ENCODE data around the gene CRTC3. TPM values are rescaled to one million over a fixed set of nuclear protein-coding genes. Genes with fewer than 3 reads are reported as not detected.
A peak's percentile ranks its signal among the peaks of the same experiment; 100 is the strongest.
"Not testable (repeated sequence)": the region's sequence is repeated elsewhere in the genome, so short reads cannot be mapped to it uniquely, and the experiment has no call there.

The CRTC3 gene
- total RNA-seq, 2 donors from 2014 or later, result 44.1 to 69.4 TPM

DNA sequence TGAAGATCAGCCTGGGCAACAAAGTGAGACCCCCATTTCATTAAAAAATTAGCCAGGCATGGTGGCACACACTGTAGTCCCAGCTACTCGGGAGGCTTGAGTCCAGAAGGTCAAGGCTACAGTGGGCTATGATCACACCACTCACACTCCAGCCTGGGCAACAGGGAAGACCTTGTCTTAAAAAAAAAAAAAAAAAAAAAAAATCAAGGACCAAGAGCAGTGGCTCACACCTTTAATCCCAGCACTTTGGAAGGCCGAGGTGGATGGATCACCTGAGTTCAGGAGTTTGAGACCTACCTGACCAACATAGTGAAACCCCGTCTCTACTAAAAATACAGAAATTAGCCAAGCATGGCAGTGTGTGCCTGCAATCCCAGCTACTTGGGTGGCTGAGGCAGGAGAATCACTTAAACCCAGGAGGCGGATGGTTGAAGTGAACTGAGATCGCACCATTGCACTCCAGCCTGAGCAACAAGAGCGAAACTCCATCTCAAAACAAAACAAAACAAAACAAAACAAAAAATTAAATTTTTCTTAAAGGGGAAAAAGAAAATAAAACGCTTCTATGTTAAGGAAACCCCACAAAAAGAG is 138.1 kb downstream of the CRTC3 start:
- not testable (repeated sequence) for H3K27ac Mint-ChIP-seq; DNase-seq (ENCODE audit: low spot score); H3K36me3 Mint-ChIP-seq; H3K9me3 Mint-ChIP-seq; ATAC-seq; H3K4me3 Mint-ChIP-seq
- Mint-ChIP-seq H3K27me3 (peaks cover 10 to 36% of the 10 kb centered on the region in 2 donors), H3K4me1 (ENCODE audit: low read depth in 2 of 2) (peaks cover 21 to 25% of the 10 kb centered on the region in 2 donors)

DNA sequence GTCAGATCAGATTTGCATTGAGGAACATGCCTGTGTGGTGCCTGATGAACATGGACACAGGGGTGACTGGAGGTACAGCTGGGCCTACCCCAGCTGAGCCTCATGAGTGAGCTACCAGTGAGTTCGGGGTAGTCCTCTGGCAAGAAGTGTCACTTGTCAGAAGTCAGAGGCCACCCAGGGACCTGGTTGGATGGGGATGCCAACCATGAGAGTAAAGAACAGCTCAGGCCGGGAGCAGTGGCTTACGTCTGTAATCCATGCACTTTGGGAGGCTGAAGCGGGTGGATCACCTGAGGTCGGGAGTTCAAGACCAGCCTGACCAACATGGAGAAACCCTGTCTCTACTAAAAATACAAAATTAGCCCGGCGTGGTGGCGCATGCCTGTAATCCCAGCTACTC is 140.9 kb downstream of the CRTC3 start:
- H3K9me3 Mint-ChIP-seq; DNase-seq (ENCODE audit: low spot score); H3K36me3 Mint-ChIP-seq; H3K27ac Mint-ChIP-seq; ATAC-seq; H3K4me3 Mint-ChIP-seq: not testable (repeated sequence)
- Mint-ChIP-seq H3K4me1 (ENCODE audit: low read depth in 2 of 2) (peaks cover 7 to 10% of the 10 kb centered on the region in 2 donors), H3K27me3 (peaks cover 0 to 29% of the 10 kb centered on the region in 2 donors)

DNA sequence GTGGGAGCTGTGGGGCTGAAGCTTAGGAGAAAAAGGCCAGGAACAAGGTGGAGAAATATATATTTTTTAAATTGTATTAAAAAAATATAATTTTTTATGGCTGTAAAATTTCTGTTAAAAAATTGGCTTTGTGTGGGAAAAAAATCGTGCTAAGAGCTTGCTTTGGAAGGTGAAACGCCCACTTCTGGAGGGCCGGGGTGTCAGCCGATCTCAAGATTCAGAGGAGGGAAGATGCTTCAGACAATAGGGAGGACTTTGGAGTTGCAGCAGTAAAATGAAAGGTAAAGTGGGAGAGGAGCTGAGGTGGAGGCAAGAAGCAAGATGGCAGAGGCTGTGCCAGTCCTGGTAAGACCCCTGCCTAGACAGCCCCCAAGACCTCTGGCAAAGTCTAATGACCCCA is 141.5 kb downstream of the CRTC3 start:
- no peak for ATAC-seq
- peak overlapping the region in 1 of 2 donors; percentile 34 for H3K27ac Mint-ChIP-seq

DNA sequence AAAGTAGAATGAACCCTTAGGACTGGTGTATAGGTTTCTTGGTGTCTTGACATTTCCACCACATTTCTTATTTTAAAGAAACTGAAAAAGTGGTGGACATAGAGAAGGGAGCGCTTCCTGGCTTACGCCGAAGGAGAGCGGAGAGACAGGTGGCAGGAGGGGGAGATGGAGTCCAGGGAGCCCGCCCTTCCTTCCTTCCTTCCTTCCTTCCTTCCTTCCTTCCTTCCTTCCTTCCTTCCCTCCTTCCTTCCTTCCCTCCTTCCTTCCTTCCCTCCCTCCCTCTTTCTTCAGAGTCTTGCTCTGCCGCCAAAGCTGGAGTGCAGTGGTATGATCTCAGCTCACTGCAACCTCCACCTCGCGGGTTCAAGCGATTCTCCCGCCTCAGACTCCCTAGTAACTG is 143.6 kb downstream of the CRTC3 start:
- DNase-seq (ENCODE audit: low spot score); H3K9me3 Mint-ChIP-seq; ATAC-seq; H3K4me3 Mint-ChIP-seq; H3K4me1 Mint-ChIP-seq (ENCODE audit: low read depth in 2 of 2); H3K36me3 Mint-ChIP-seq: not testable (repeated sequence)
- peaks cover 0 to 25% of the 10 kb centered on the region in 2 donors for H3K27me3 Mint-ChIP-seq
- peak overlapping the region in 1 of 2 donors; percentile 12 for H3K27ac Mint-ChIP-seq

More for the DNA sequence above, 141.5 kb downstream of the CRTC3 start:
- Mint-ChIP-seq H3K4me1 (ENCODE audit: low read depth in 2 of 2) (peaks cover 5% of the 10 kb centered on the region in 2 donors), H3K27me3 (peaks cover 0 to 29% of the 10 kb centered on the region in 2 donors), H3K9me3 (no peaks in the 10 kb centered on the region), H3K4me3 (no peak overlapping the region), H3K36me3 (no peaks in the 10 kb centered on the region)
- DNase-seq (ENCODE audit: low spot score), result no peak

- Mint-ChIP-seq H3K4me1 (ENCODE audit: low read depth in 2 of 2) (peaks cover 5 to 8% of the 10 kb centered on the region in 2 donors), H3K27ac (no peak overlapping the region), H3K27me3 (peaks cover 0 to 21% of the 10 kb centered on the region in 2 donors), H3K36me3 (no peaks in the 10 kb centered on the region), H3K4me3 (no peak overlapping the region), H3K9me3 (no peaks in the 10 kb centered on the region)
- ATAC-seq (no peak), DNase-seq (ENCODE audit: low spot score) (no peak)
Measured at GRCh38 chr15:90674476-90674875, 144.8 kb downstream of the CRTC3 start.

GRCh38 chr15:90675464-90675863 is 145.7 kb downstream of the CRTC3 start:
- peaks cover 0 to 18% of the 10 kb centered on the region in 2 donors for H3K27me3 Mint-ChIP-seq
- ATAC-seq, result no peak
- DNase-seq (ENCODE audit: low spot score), result no peak
- peaks cover 5 to 8% of the 10 kb centered on the region in 2 donors for H3K4me1 Mint-ChIP-seq (ENCODE audit: low read depth in 2 of 2)
- H3K27ac Mint-ChIP-seq, result no peak overlapping the region
- H3K36me3 Mint-ChIP-seq, result no peaks in the 10 kb centered on the region
- H3K9me3 Mint-ChIP-seq, result no peaks in the 10 kb centered on the region
- no peak overlapping the region for H3K4me3 Mint-ChIP-seq

GRCh38 chr15:90677807-90678790 is 148.4 kb downstream of the CRTC3 start:
- peaks cover 5 to 8% of the 10 kb centered on the region in 2 donors for H3K4me1 Mint-ChIP-seq (ENCODE audit: low read depth in 2 of 2)

GRCh38 chr15:90679959-90680358 is 150.2 kb downstream of the CRTC3 start:
- Mint-ChIP-seq H3K4me3 (no peak overlapping the region), H3K27ac (no peak overlapping the region), H3K27me3 (peaks cover 0 to 5% of the 10 kb centered on the region in 2 donors), H3K4me1 (ENCODE audit: low read depth in 2 of 2) (peaks cover 5 to 15% of the 10 kb centered on the region in 2 donors), H3K9me3 (no peaks in the 10 kb centered on the region), H3K36me3 (no peaks in the 10 kb centered on the region)
- ATAC-seq, result no peak
- DNase-seq (ENCODE audit: low spot score), result no peak

More at GRCh38 chr15:90677807-90678790, 148.4 kb downstream of the CRTC3 start:
- DNase-seq (ENCODE audit: low spot score) (no peak), ATAC-seq (peak; percentile 54 to 61)
- H3K36me3 Mint-ChIP-seq, result no peaks in the 10 kb centered on the region
- H3K9me3 Mint-ChIP-seq, result no peaks in the 10 kb centered on the region
- H3K27ac Mint-ChIP-seq, result peak overlapping the region in 1 of 2 donors; percentile 5
- H3K4me3 Mint-ChIP-seq, result no peak overlapping the region
- H3K27me3 Mint-ChIP-seq, result peaks cover 0 to 7% of the 10 kb centered on the region in 2 donors

DNA sequence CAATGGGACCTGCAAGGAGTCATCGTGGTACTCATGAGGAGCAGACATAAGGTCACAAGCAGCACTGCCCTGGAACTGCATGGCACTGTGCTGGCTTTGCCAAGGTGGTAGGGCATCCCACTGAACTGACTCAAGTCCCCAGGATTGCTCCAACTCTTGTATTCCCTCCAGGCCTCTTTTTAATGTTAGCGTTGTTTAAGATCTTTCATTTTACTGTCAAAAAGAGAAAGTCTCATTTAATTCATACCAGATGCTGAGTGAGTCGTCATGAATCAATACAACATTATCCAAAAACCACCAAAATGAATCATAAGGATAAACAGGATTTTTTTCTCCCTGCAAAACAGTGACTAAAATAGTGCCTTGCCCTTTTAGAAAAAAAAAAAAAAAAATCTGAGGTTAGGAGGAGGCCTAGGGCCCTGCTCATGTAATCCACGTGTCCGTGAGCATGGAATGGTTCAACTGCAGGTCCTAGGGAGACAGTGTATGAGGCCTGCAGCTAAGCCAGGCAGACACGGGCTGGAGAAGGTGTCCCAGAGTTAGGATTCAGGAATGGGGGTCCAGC is 150.7 kb downstream of the CRTC3 start:
- Mint-ChIP-seq H3K4me1 (ENCODE audit: low read depth in 2 of 2) (peaks cover 6 to 18% of the 10 kb centered on the region in 2 donors), H3K36me3 (no peaks in the 10 kb centered on the region), H3K9me3 (no peaks in the 10 kb centered on the region), H3K27ac (no peak overlapping the region), H3K4me3 (no peak overlapping the region), H3K27me3 (peaks cover 0 to 3% of the 10 kb centered on the region in 2 donors)
- DNase-seq (ENCODE audit: low spot score), result no peak
- ATAC-seq, result no peak

DNA sequence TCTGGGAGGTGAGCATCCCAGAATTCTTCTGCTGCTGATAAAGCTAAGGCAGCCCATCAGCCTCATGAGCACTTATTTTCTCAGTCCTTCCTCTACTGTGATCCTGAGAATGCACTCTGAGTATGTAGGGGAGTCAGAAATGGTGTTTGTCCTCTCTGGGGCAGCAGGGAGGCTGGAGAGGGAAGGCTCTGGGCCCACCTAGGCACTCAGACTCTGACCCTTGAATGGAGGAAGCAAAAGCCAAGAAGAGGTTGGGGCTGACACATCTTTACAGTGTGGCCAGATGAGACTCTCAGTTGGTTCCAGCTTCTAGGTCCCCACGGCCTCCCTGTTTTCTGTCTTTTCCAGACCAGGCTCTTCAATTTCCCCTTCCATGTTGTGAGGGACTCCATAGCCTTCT is 151.3 kb downstream of the CRTC3 start:
- peaks cover 0 to 3% of the 10 kb centered on the region in 2 donors for H3K27me3 Mint-ChIP-seq
- H3K4me1 Mint-ChIP-seq (ENCODE audit: low read depth in 2 of 2), result peaks cover 8 to 23% of the 10 kb centered on the region in 2 donors
- no peaks in the 10 kb centered on the region for H3K9me3 Mint-ChIP-seq
- DNase-seq (ENCODE audit: low spot score), result no peak
- H3K4me3 Mint-ChIP-seq, result no peak overlapping the region
- H3K27ac Mint-ChIP-seq, result no peak overlapping the region
- H3K36me3 Mint-ChIP-seq, result no peaks in the 10 kb centered on the region
- no peak for ATAC-seq

DNA sequence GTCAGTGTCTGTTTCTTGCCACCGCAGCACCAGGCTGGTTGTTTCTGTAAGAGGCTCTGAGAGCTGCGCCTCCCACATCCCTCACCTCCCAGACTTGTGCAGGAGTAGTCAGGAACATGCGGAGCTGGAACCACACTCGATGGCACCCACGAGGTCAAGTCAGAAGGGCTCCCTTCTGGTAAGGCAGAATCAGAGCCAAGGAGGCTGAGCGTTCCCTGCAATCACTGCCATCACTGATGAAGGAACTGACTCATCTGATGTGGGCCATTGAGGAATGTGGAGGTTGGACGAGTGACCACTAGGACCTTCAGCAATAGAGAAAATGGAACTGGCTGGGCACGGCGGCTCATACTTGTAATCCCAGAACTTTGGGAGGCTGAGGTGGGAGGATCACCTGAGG is 151.8 kb downstream of the CRTC3 start:
- H3K27me3 Mint-ChIP-seq, result peaks cover 0 to 3% of the 10 kb centered on the region in 2 donors
- ATAC-seq (no peak), DNase-seq (ENCODE audit: low spot score) (no peak)
- H3K4me3 Mint-ChIP-seq, result no peak overlapping the region
- H3K4me1 Mint-ChIP-seq (ENCODE audit: low read depth in 2 of 2), result peaks cover 10 to 27% of the 10 kb centered on the region in 2 donors
- no peak overlapping the region for H3K27ac Mint-ChIP-seq
- no peaks in the 10 kb centered on the region for H3K9me3 Mint-ChIP-seq
- H3K36me3 Mint-ChIP-seq, result no peaks in the 10 kb centered on the region

DNA sequence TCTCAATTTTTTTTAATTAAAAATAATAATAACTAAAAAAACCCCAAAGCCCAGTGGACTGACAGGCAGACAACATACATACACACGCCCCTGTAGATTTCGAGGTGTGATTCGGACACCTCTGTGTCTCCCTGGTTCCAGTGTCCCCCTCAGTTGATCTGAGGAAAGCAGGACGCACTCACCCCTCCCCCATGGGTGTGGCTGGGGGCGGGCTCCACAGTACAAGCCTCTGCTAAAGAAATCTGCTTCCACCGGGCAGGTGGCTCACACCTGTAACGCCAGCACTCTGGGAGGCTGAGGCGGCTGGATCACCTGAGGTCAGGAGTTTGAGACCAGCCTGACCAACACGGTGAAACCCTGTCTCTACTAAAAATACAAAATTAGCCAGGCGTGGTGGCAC is 153.6 kb downstream of the CRTC3 start:
- ATAC-seq (no peak), DNase-seq (ENCODE audit: low spot score) (no peak)
- H3K27ac Mint-ChIP-seq, result no peak overlapping the region
- H3K27me3 Mint-ChIP-seq, result peaks cover 0 to 3% of the 10 kb centered on the region in 2 donors
- H3K4me3 Mint-ChIP-seq, result no peak overlapping the region
- no peaks in the 10 kb centered on the region for H3K36me3 Mint-ChIP-seq
- peaks cover 16 to 29% of the 10 kb centered on the region in 2 donors for H3K4me1 Mint-ChIP-seq (ENCODE audit: low read depth in 2 of 2)
- H3K9me3 Mint-ChIP-seq, result no peaks in the 10 kb centered on the region

GRCh38 chr15:90683876-90684275 is 154.2 kb downstream of the CRTC3 start:
- H3K27ac Mint-ChIP-seq, result peak overlapping the region; percentile 71 to 89
- peaks cover 14 to 26% of the 10 kb centered on the region in 2 donors for H3K4me1 Mint-ChIP-seq (ENCODE audit: low read depth in 2 of 2)
- peaks cover 0 to 3% of the 10 kb centered on the region in 2 donors for H3K27me3 Mint-ChIP-seq
- no peak overlapping the region for H3K4me3 Mint-ChIP-seq
- DNase-seq (ENCODE audit: low spot score), result no peak
- no peaks in the 10 kb centered on the region for H3K36me3 Mint-ChIP-seq
- H3K9me3 Mint-ChIP-seq, result no peaks in the 10 kb centered on the region
- no peak for ATAC-seq
